ENCODE measurements around the gene AATK.

Gene AATK

GRCh38 chr17:81181811-81182185 is 15.8 kb upstream of the AATK start:
- DNase-seq = no peak

- DNase-seq = no peak
These were observed 15.1 kb upstream of the AATK start for GRCh38 chr17:81180836-81181810.

- DNase-seq = no peak
These were observed 13.8 kb upstream of the AATK start for GRCh38 chr17:81179861-81180260.

GRCh38 chr17:81179220-81179619 is 13.2 kb upstream of the AATK start:
- no peak for DNase-seq

- no peak for DNase-seq
These were observed 12.4 kb upstream of the AATK start for GRCh38 chr17:81178136-81179091.

- no peak for DNase-seq
These were observed 10.6 kb upstream of the AATK start for GRCh38 chr17:81176666-81177065.

GRCh38 chr17:81173762-81174155 is 7.7 kb upstream of the AATK start:
- no peak for DNase-seq

- DNase-seq = no peak
These were observed 7.2 kb upstream of the AATK start for GRCh38 chr17:81173052-81173761.

GRCh38 chr17:81171941-81172340 is 5.9 kb upstream of the AATK start:
- DNase-seq = no peak

- no peak for DNase-seq
These were observed 4.9 kb upstream of the AATK start for GRCh38 chr17:81170727-81171494.

GRCh38 chr17:81169870-81170309 is 3.9 kb upstream of the AATK start:
- DNase-seq = no peak

GRCh38 chr17:81167638-81168037 is 1.6 kb upstream of the AATK start:
- DNase-seq = no peak

GRCh38 chr17:81167194-81167524 is 1.1 kb upstream of the AATK start:
- no peak for DNase-seq

GRCh38 chr17:81165246-81166032 is 582 bp downstream of the AATK start, which contains the start of gene PVALEF:
PVALEF (plus strand) TSS chr17:81165507; CDS start chr17:81181227, 15,720 bp downstream.
- no peak for DNase-seq

- no peak for DNase-seq
These were observed 1.4 kb downstream of the AATK start for GRCh38 chr17:81164371-81165245.

GRCh38 chr17:81163703-81164370 is 2.2 kb downstream of the AATK start:
- DNase-seq = no peak

- no peak for DNase-seq
These were observed 2.8 kb downstream of the AATK start for GRCh38 chr17:81163051-81163695.

- no peak for DNase-seq
These were observed 3.5 kb downstream of the AATK start for GRCh38 chr17:81162491-81162890.

- no peak for DNase-seq
These were observed 4.0 kb downstream of the AATK start for GRCh38 chr17:81161972-81162371.

Data from activated CD4-positive, alpha-beta T cell treated with anti-CD3 and anti-CD28 coated beads, Interleukin-2, amount 50 U/mL, for 16 hours (primary cell).